Measurements from ENCODE around the gene CTNNA2.

DNA sequence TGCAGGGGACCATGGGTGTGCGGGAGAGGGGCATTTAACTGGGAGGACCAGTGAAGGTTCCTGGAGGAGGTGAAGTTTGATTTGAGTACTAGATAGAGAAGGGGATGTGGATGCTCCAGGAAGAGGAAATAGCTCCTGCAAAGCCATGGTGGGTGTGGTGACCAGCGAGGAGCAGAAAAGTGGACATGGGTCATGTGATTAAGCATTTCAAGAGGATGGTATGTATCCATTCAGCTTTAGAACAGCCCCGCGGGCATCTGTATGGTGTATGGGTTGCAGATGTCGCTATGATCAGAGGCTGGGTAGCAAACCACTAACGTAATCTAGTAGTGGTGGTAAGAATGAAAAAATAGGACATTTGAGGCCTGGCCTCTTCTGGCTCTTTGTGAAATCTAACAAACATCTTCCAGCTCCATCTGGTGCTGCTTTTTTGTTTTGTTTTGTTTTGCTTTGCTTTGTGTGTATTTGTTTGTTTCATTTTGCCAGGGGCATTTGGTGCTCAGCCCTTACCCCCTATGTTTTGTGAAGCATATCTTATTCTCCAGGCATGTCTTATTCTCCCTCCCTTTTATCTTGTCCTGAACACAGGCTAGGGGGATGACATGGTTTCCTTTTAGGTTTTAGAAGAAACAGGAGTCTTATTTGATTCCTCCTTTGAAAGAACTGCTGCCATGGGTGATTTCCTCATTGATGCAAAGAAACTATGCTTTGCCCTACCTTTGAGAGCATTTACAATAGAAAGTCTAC, 565.6 kb downstream of the CTNNA2 start:
- TF ChIP-seq POLR2A (conservative IDR thresholded peaks at IDR 0.05) (no peak), EP300 (IDR thresholded peaks at IDR 0.05; ENCODE audit: low read length) (peak; percentile 48; the same call in 1 of the 2 replicates), ZFX (CRISPR knock-in tag; IDR thresholded peaks at IDR 0.05) (no peak), ZNF274 (IDR thresholded peaks at IDR 0.05; ENCODE audit: borderline replicate concordance, low read depth, low read length) (no peak), EGR1 (conservative IDR thresholded peaks at IDR 0.05) (no peak), ZBTB40 (IDR thresholded peaks at IDR 0.05) (no peak), ZBTB40 (CRISPR knock-in tag; IDR thresholded peaks at IDR 0.05) (no peak), MYBL2 (IDR thresholded peaks at IDR 0.05; ENCODE audit: low read depth) (no peak), MYBL2 (CRISPR knock-in tag; IDR thresholded peaks at IDR 0.05; ENCODE audit: borderline replicate concordance) (no peak), KDM1A (IDR thresholded peaks at IDR 0.05) (no peak), ZNF583 (CRISPR knock-in tag; IDR thresholded peaks at IDR 0.05) (no peak), MAFK (IDR thresholded peaks at IDR 0.05; ENCODE audit: low read length) (no peak)
- TF ChIP-seq, protein P1, sequence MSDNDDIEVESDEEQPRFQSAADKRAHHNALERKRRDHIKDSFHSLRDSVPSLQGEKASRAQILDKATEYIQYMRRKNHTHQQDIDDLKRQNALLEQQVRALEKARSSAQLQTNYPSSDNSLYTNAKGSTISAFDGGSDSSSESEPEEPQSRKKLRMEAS (CRISPR knock-in tag; IDR thresholded peaks at IDR 0.05): no peak

Measured in K562 (cell line).